ENCODE data around the gene MAPKBP1. TPM values are rescaled to one million over a fixed set of nuclear protein-coding genes. Genes with fewer than 3 reads are reported as not detected.

MAPKBP1 gene
- total and polyA plus RNA-seq, 9 of the 15 experiments (the other 6 are each of a cell fraction or from before 2014, with no cell fraction given) = 0.15 to 9.5 (median 4.5) TPM

- TF ChIP-seq, protein P1, sequence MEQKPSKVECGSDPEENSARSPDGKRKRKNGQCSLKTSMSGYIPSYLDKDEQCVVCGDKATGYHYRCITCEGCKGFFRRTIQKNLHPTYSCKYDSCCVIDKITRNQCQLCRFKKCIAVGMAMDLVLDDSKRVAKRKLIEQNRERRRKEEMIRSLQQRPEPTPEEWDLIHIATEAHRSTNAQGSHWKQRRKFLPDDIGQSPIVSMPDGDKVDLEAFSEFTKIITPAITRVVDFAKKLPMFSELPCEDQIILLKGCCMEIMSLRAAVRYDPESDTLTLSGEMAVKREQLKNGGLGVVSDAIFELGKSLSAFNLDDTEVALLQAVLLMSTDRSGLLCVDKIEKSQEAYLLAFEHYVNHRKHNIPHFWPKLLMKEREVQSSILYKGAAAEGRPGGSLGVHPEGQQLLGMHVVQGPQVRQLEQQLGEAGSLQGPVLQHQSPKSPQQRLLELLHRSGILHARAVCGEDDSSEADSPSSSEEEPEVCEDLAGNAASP (IDR thresholded peaks at IDR 0.05) = no peak
- TF ChIP-seq ZKSCAN1 (IDR thresholded peaks at IDR 0.05; ENCODE audit: low read depth, low read length) = no peak
- no peak for TF ChIP-seq NR2F6 (CRISPR knock-in tag; IDR thresholded peaks at IDR 0.05)
Observed at GRCh38 chr15:41813426-41813825, 39.1 kb downstream of the MAPKBP1 start (continued).

DNA sequence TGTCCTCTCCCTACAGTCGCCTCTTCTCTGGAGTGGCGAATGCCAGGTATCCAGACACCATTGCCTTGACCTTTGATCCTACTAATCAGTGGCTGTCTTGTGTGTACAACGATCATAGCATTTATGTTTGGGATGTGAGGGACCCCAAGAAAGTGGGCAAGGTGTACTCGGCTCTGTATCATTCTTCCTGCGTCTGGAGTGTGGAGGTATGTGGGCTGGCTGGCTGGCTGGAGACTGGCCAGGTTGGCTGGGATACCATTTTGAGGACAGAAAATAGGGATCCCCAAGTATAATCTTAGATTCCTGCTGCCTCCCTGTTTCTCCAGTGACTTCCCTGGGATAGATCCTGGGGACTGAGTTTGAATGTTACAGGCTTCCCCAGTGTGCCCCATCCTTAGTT is 40.2 kb downstream of the MAPKBP1 start:
- no peaks in the 10 kb centered on the region for H3K27me3 ChIP-seq (ENCODE audit: control insufficient read depth in 2 of 2, insufficient read depth in 2 of 2, low read length in 2 of 2)
- no peak overlapping the region for H3K9ac ChIP-seq (ENCODE audit: insufficient read depth in 1 of 2, low read depth in 2 of 2, low read length in 2 of 2)
- CTCF ChIA-PET (ENCODE audit: low intra/inter-chr PET ratio) = no interaction called here
- 69% methylated on average over 5 of the region's 5 CpGs for WGBS (ENCODE audit: insufficient coverage, low coverage, missing lambda C conversion rate)
- FAIRE-seq (no peak), ATAC-seq (no peak), DNase-seq (ENCODE audit: extremely low read depth in 1 of 4, low spot score in 3 of 4) (no peak)
- POLR2A ChIA-PET = no interaction called here
- in situ Hi-C loops (cut with MboI) = loop anchor here (5.0 to 25.0 kb wide), 3 partner anchors 42 to 352 kb away; partner anchors contain the start of gene MAPKBP1
- no peak overlapping the region for H3K4me3 ChIP-seq
- peaks cover 3 to 7% of the 10 kb centered on the region in 2 experiments; a peak in 3 of 5 replicates for H3K4me1 ChIP-seq (replicated peaks in 1 of 2; ENCODE audit: control insufficient read depth in 2 of 2, insufficient read depth in 2 of 2, low read length in 2 of 2)
- intact Hi-C loops (cut with micrococcal nuclease) = loop anchor here (5.0 kb wide), 1 partner anchor 88 kb away; no protein-coding TSS in a partner anchor
- no peaks in the 10 kb centered on the region for H3K79me2 ChIP-seq (ENCODE audit: control insufficient read depth, insufficient read depth, low read length)
- H3K36me3 ChIP-seq (ENCODE audit: control insufficient read depth, insufficient read depth, low read length) = peaks cover 7% of the 10 kb centered on the region; the same call in 2 of the 3 replicates
- no peak overlapping the region for H3K4me2 ChIP-seq (ENCODE audit: insufficient read depth, low read length)
- no peak overlapping the region for H2AFZ ChIP-seq (ENCODE audit: low read depth, low read length)
- H3K27ac ChIP-seq (ENCODE audit: extremely low read depth, low read depth, low read length) = no peak overlapping the region
- no peaks in the 10 kb centered on the region for H3K9me3 ChIP-seq (replicated peaks; ENCODE audit: control insufficient read depth, insufficient read depth, low read depth, low read length)
- H3K9me1 ChIP-seq (ENCODE audit: control insufficient read depth, insufficient read depth, low read length) = no peaks in the 10 kb centered on the region
- 0 out of 2 replicates have a peak, but pooled peaks cover 4% of the 10 kb centered on the region for H4K20me1 ChIP-seq (replicated peaks; ENCODE audit: control insufficient read depth, insufficient read depth, low read length)
- no TSS peak for BruUV-seq (replicated peaks)
- TF ChIP-seq, protein P2, sequence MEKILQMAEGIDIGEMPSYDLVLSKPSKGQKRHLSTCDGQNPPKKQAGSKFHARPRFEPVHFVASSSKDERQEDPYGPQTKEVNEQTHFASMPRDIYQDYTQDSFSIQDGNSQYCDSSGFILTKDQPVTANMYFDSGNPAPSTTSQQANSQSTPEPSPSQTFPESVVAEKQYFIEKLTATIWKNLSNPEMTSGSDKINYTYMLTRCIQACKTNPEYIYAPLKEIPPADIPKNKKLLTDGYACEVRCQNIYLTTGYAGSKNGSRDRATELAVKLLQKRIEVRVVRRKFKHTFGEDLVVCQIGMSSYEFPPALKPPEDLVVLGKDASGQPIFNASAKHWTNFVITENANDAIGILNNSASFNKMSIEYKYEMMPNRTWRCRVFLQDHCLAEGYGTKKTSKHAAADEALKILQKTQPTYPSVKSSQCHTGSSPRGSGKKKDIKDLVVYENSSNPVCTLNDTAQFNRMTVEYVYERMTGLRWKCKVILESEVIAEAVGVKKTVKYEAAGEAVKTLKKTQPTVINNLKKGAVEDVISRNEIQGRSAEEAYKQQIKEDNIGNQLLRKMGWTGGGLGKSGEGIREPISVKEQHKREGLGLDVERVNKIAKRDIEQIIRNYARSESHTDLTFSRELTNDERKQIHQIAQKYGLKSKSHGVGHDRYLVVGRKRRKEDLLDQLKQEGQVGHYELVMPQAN (IDR thresholded peaks at IDR 0.05; ENCODE audit: borderline replicate concordance) = no peak
- no peak for TF ChIP-seq PHTF2 (CRISPR knock-in tag; IDR thresholded peaks at IDR 0.05)
- TF ChIP-seq PCBP2 (IDR thresholded peaks at IDR 0.05; ENCODE audit: low read depth, low read length, poor library complexity, severe bottlenecking) = no peak
- no peak for TF ChIP-seq E4F1 (CRISPR knock-in tag; IDR thresholded peaks at IDR 0.05; ENCODE audit: borderline replicate concordance)
- TF ChIP-seq FUS (optimal IDR thresholded peaks at IDR 0.05; ENCODE audit: low read depth, low read length) = no peak
- TF ChIP-seq ZNF766 (CRISPR knock-in tag; conservative IDR thresholded peaks at IDR 0.05) = no peak
- no peak for TF ChIP-seq TEAD4 (IDR thresholded peaks at IDR 0.05; ENCODE audit: low read length)
- TF ChIP-seq TEAD4 (CRISPR knock-in tag; IDR thresholded peaks at IDR 0.05; ENCODE audit: borderline replicate concordance) = no peak
- TF ChIP-seq SMAD4 (CRISPR knock-in tag; conservative IDR thresholded peaks at IDR 0.05) = no peak
- TF ChIP-seq HNRNPH1 (optimal IDR thresholded peaks at IDR 0.05; ENCODE audit: low read depth, low read length) = no peak
- no peak for TF ChIP-seq ZNF778 (CRISPR knock-in tag; IDR thresholded peaks at IDR 0.05)
- TF ChIP-seq CBX3 (IDR thresholded peaks at IDR 0.05; ENCODE audit: borderline replicate concordance in 1 of 2, low read length in 2 of 2) = no peak

All from K562 (cell line).